ENCODE data around the gene TBL1XR1. TPM values are rescaled to one million over a fixed set of nuclear protein-coding genes. Genes with fewer than 3 reads are reported as not detected.
"Not testable (repeated sequence)": the region's sequence is repeated elsewhere in the genome, so short reads cannot be mapped to it uniquely, and the experiment has no call there.

TBL1XR1 gene
- total RNA-seq, 1 donor: 66.2 TPM

DNA sequence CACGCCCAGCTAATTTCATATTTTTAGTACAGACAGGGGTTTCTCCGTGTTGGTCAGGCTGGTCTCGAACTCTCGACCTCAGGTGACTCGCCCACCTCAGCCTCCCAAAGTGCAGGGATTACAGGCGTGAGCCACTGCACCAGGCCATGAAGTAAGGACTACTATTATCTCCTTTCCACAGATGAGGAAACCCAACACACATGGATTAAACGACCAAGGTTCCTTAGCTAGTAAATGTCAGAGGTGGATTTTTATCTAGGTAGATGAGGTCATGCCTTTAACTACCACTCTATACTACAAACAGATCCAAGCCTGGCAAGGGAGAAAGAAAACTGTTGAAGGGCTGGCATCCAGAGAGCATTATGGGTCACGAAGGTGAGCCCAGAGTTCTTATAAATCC is 15.5 kb upstream of the TBL1XR1 start:
- no peaks in the 10 kb centered on the region for H3K27me3 ChIP-seq (ENCODE audit: insufficient read depth, low read length)
- H3K4me1 ChIP-seq (ENCODE audit: insufficient read depth, low read length): no peaks in the 10 kb centered on the region
- H3K9me3 ChIP-seq (ENCODE audit: low read depth, low read length): no peaks in the 10 kb centered on the region
- no peak overlapping the region for H3K4me3 ChIP-seq (ENCODE audit: low read length)

DNA sequence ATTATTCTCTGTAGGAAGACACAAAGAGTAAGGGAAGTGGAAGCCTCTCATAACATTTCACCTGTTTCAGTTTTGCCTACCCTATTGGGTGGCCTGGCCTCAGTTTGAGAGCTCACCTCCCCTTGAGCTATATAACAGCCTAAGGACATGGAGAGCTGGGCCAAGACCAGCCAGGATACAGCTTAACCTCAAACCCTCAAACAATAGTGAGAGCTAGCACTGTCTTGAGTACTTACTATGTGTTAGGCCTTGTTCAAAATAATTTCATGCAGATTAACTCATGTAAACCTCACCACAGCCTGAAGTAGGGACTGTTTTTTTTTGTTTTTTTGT is 15.0 kb upstream of the TBL1XR1 start:
- H3K4me3 ChIP-seq (ENCODE audit: low read length): no peak overlapping the region
- no peaks in the 10 kb centered on the region for H3K4me1 ChIP-seq (ENCODE audit: insufficient read depth, low read length)
- no peaks in the 10 kb centered on the region for H3K9me3 ChIP-seq (ENCODE audit: low read depth, low read length)
- H3K27me3 ChIP-seq (ENCODE audit: insufficient read depth, low read length): no peaks in the 10 kb centered on the region

DNA sequence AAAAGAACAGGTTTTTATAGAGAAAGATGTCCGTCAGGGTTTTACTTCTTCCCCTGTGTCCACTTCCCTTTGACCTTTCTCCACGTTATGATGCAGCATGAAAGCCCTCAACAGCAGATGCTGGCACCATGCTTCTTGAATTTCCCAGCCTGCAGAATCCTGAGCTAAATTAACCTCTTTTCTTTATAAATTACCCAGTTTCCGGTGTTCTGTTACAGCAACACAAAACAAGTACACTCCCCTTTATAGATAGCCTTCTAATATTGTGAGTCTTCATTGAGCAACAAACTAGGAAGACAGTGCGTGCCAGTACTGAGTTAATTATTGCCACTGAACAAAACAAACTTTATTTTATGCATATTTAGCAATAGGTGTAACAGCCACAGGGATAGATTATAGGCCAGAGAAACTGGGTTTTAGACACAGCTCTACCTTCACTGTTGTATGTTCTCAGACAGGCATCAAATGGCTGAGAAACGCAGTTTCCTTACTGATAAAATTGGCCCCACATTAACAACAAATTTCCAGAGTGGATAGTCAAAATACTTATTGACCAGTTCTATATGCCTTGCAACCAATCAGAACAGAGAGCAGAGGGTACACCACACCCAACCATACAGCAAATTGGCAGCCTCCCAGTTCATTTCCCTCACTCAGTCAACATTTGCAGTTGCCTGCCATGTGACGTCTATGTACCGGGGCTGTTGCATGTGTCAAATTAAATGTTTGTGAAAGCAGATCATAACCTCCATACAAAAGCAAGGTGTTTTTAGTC is 14.4 kb upstream of the TBL1XR1 start:
- Histone ChIP-seq H3K27me3 (ENCODE audit: insufficient read depth, low read length) (no peaks in the 10 kb centered on the region), H3K4me3 (ENCODE audit: low read length) (no peak overlapping the region), H3K9me3 (ENCODE audit: low read depth, low read length) (no peaks in the 10 kb centered on the region), H3K4me1 (ENCODE audit: insufficient read depth, low read length) (no peaks in the 10 kb centered on the region)

DNA sequence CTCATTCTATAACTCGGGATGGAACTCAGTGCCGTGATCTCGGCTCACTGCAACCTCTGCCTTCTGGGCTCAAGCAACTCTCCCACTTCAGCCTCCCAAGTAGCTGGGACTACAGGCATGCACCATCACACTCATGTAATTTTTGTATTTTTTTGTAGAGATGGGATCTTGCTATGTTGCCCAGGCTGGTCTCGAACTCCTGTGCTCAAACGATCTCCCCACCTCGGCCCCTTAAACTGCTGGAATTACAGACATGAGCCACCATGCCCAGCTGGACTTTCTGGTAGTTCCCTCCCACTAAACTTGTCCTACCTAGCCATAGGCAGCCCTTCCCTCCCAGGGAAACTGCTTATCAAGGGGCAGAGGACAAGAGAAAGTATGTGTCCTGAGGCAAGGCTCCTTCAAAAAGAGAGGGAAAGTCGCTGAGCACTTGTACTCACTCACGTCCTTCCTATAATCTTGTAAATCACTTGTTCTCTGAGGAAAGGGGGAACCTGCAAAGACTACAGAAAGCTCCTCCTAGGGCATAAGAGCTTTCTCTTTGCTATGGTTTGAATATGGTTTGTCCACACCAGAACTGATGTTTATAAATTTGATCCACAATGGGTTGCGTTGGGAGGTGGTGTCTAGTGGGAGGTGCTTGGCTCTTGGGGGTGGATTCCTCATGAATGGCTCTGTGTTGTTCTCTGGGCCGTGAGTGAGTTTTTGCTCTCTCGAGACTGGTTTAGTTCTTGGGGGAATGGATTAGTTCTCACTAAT is 13.6 kb upstream of the TBL1XR1 start:
- no peak overlapping the region for H3K4me3 ChIP-seq (ENCODE audit: low read length)
- H3K4me1 ChIP-seq (ENCODE audit: insufficient read depth, low read length): no peaks in the 10 kb centered on the region
- H3K27me3 ChIP-seq (ENCODE audit: insufficient read depth, low read length): no peaks in the 10 kb centered on the region
- H3K9me3 ChIP-seq (ENCODE audit: low read depth, low read length): no peaks in the 10 kb centered on the region

DNA sequence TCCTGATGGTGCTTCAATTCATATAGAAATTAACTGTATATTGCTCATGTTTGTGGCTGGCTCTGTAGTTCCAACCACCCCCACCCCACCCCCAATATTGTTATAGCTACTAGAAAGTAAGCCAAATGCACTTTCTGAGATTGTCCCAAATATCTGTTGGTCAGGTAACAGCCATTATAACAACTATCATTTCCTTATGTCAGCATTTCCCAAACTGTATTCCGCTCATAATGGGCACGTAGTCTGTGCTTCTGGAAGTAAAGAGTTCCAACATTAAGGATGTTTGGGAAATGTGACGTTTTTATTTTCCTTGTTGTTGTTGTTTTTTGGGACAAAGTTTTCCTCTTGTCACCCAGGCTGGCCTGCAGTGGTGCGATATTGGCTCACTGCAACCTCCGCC is 12.2 kb upstream of the TBL1XR1 start:
- Histone ChIP-seq H3K27me3 (ENCODE audit: insufficient read depth, low read length) (no peaks in the 10 kb centered on the region), H3K4me1 (ENCODE audit: insufficient read depth, low read length) (no peaks in the 10 kb centered on the region), H3K9me3 (ENCODE audit: low read depth, low read length) (no peaks in the 10 kb centered on the region), H3K4me3 (ENCODE audit: low read length) (no peak overlapping the region)

DNA sequence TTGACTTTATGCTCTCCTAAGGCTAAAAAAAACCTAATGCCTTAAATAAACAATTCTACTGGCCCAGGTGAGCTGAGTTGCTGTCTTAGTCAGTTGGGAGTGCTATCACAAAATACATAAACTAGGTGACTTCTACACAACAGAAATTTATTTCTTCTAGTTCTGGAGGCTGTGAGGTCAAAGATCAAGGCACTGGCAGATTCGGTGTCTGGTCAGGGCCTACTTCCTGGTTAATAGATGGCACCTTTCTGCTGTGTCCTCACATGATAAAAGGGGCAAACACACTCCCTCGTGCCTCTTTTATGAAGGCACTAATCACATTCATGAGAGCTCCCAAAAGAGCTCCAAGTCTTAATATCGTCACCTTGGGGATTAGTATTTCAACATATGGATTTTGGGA is 11.5 kb upstream of the TBL1XR1 start:
- Histone ChIP-seq H3K4me1 (ENCODE audit: insufficient read depth, low read length) (no peaks in the 10 kb centered on the region), H3K4me3 (ENCODE audit: low read length) (no peak overlapping the region), H3K27me3 (ENCODE audit: insufficient read depth, low read length) (no peaks in the 10 kb centered on the region), H3K9me3 (ENCODE audit: low read depth, low read length) (no peaks in the 10 kb centered on the region)

DNA sequence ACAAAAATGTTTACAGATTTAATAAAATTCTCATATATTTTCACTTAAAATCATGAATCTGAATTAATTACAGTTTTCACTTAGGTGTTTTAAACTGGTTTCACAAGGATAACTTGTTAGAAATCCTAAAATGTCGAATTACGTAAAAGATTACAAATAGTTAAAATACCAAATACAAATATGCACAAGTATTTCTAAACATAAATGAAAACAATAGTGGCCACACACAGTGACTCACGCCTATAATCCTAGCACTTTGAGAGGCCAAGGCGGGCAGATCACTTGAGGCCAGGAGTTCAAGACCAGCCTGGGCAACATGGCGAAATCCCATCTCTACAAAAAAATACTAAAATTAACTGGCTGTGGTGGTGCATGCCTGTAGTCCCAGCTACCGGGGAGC is 10.9 kb upstream of the TBL1XR1 start:
- H3K9me3 ChIP-seq (ENCODE audit: low read depth, low read length): no peaks in the 10 kb centered on the region
- H3K27me3 ChIP-seq (ENCODE audit: insufficient read depth, low read length): no peaks in the 10 kb centered on the region
- H3K4me1 ChIP-seq (ENCODE audit: insufficient read depth, low read length): no peaks in the 10 kb centered on the region
- no peak overlapping the region for H3K4me3 ChIP-seq (ENCODE audit: low read length)

DNA sequence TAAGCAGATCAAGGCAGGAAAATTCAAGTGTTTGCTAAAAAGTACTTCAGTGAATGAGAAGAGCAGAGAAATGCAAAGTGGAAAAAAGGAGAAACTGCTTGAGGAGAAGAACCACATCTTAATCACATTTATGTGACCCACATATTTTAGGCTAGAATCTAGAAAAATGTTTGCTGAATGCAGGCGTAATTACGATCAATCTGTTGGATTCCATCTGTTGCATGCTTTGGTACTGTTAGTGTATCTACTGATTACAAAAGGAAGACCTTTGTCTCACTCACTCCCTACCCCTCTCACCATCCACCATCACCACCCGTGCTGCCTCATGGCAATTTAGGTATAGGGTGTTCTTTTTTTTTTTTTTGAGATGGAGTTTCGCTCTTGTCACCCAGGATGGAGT is 9.7 kb upstream of the TBL1XR1 start:
- H3K9me3 ChIP-seq (ENCODE audit: low read depth, low read length): no peaks in the 10 kb centered on the region
- H3K4me1 ChIP-seq (ENCODE audit: insufficient read depth, low read length): peaks cover 9% of the 10 kb centered on the region
- no peaks in the 10 kb centered on the region for H3K27me3 ChIP-seq (ENCODE audit: insufficient read depth, low read length)
- no peak overlapping the region for H3K4me3 ChIP-seq (ENCODE audit: low read length)

DNA sequence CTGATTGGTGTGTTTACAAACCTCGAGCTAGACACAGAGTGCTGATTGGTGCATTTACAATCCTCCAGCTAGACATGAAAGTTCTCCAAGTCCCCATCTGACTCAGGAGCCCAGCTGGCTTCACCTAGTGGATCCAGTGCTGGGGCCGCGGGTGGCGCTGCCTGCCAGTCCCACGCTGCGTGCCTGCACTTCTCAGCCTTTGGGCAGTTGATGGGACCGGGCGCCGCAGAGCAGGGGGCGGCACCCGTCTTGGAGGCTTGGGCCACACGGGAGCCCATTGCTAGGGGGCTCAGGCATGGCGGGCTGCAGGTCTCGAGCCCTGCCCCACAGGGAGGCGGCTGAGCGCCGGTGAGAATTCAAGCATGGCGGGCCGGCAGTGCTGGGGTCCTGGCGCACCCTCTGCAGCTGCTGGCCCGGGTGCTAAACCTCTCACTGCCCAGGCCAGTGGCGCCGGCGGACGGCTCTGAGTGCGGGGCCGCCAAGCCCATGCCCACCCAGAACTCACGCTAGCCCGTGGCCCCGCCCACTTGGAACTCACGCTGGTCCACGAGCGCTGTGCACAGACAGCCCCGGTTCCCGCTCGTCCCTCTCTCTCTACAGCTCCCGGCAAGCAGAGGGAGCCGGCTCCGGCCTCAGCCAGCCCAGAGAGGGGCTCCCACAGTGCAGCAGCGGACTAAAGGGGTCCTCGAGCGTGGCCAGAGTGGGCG is 6.6 kb upstream of the TBL1XR1 start:
- H3K4me3 ChIP-seq (ENCODE audit: low read length): no peak overlapping the region
- no peaks in the 10 kb centered on the region for H3K27me3 ChIP-seq (ENCODE audit: insufficient read depth, low read length)
- peaks cover 20% of the 10 kb centered on the region for H3K4me1 ChIP-seq (ENCODE audit: insufficient read depth, low read length)
- no peaks in the 10 kb centered on the region for H3K9me3 ChIP-seq (ENCODE audit: low read depth, low read length)

DNA sequence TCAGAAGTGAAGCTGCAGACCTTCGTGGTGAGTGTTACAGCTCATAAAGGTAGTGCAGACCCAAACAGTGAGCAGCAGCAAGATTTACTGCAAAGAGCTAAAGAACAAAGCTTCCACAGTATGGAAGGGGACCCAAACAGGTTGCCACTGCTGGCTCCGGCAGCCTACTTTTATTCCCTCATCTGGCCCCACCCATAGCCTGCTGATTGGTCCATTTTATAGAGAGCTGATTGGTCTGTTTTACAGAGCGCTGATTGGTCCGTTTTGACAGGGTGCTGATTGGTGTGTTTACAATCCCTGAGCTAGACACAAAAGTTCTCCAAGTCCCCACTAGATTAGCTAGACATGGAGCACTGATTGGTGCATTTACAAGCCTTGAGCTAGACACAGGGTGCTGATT is 5.7 kb upstream of the TBL1XR1 start:
- H3K27me3 ChIP-seq (ENCODE audit: insufficient read depth, low read length); H3K4me3 ChIP-seq (ENCODE audit: low read length); H3K9me3 ChIP-seq (ENCODE audit: low read depth, low read length): not testable (repeated sequence)
- H3K4me1 ChIP-seq (ENCODE audit: insufficient read depth, low read length): peaks cover 24% of the 10 kb centered on the region

DNA sequence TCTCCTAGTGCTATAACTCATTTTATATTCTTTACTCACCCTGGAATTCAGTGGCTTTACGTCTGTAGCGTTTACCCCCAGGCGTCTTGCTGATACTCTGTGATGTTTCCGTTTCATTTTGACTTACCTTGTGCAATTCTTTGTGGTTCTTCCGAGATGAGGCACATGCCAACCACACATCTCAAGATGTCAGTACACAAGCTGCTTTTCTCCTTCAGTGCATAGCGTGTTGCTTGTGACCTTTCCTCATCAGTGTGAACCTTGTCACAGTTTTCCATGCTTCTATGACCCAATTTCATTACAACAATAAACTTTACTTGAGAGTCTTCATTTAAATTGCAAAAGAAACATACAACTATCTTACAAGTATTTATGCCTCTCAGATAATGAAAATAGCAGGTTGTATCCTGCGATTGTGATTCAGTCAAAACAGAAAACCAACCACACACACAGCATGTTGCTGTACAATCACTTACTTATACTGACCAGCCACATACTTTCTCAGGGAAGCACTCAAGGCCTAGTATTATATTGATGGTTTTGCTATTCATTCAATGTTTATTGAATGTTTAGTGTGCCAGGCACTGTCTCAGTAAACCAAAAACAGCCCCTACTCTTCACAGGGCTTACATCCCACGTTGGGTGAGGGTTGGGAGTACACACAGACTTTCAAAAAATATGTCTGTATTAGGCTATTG is 4.6 kb upstream of the TBL1XR1 start:
- Histone ChIP-seq H3K4me3 (ENCODE audit: low read length) (no peak overlapping the region), H3K4me1 (ENCODE audit: insufficient read depth, low read length) (peaks cover 27% of the 10 kb centered on the region), H3K9me3 (ENCODE audit: low read depth, low read length) (no peaks in the 10 kb centered on the region), H3K27me3 (ENCODE audit: insufficient read depth, low read length) (no peaks in the 10 kb centered on the region)

DNA sequence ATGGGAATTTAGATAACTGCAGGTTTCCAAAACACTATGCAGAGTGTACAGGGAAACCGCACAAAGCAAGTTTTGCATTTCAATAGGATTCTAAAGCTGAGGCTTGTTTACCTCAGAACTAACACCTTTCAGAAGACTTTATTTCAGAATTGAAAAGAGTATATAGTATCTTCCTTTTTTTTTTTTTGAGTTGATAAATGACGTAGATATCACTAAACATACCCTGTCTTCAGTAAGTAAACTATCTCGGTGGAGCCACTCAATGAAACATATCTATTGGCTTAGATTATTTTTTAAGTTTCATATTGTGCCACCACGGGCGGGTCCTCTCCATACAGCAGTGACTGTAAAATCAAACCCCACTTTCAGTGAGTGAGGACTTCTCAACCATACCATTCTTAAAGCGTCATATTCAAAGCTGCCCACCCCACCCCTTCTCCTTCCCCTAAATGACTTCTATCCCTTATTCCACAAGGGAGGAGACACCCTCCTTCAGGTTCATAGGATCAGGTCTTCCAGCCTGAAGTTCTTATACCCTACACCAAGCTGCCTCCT is 2.0 kb upstream of the TBL1XR1 start:
- Histone ChIP-seq H3K4me1 (ENCODE audit: insufficient read depth, low read length) (peaks cover 39% of the 10 kb centered on the region), H3K4me3 (ENCODE audit: low read length) (no peak overlapping the region), H3K9me3 (ENCODE audit: low read depth, low read length) (no peaks in the 10 kb centered on the region), H3K27me3 (ENCODE audit: insufficient read depth, low read length) (no peaks in the 10 kb centered on the region)

DNA sequence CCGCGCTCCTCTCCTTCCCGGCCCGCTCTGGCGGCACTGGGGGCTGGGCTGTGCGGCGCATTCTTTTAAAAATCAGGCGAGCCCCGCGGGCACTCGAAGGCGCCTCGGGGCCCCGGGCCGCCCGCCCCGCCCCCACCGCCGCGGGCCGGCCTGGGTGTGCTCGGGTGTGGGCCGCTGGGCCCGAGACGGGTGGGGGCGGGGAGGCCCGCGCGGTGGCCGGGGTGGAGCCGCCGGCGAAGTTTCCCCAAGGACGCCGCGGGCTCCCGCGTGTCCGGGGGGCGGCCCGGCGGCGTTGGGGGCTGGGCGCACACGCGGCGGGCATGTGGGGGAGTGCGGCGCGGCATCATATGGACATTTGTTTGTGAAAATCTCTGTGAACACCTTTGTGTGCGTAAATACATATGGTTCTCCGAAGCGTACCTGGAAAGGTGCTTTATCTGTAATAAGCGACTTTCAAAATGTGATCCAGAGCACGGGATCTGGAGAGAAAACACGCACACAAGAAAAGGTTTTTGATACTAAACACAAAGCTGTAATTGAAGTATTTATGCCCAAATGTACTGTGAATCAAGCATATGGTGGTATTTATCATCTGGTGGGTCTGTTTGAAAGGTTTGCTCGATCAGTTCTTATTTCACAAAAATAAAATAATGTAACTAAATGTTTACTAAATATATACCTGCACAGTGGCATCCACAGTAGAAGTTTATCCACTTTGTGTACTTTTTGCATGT is 612 bp upstream of the TBL1XR1 start:
- no peaks in the 10 kb centered on the region for H3K9me3 ChIP-seq (ENCODE audit: low read depth, low read length)
- H3K4me1 ChIP-seq (ENCODE audit: insufficient read depth, low read length): peaks cover 48% of the 10 kb centered on the region
- no peaks in the 10 kb centered on the region for H3K27me3 ChIP-seq (ENCODE audit: insufficient read depth, low read length)
- H3K4me3 ChIP-seq (ENCODE audit: low read length): peak overlapping the region; percentile 39

DNA sequence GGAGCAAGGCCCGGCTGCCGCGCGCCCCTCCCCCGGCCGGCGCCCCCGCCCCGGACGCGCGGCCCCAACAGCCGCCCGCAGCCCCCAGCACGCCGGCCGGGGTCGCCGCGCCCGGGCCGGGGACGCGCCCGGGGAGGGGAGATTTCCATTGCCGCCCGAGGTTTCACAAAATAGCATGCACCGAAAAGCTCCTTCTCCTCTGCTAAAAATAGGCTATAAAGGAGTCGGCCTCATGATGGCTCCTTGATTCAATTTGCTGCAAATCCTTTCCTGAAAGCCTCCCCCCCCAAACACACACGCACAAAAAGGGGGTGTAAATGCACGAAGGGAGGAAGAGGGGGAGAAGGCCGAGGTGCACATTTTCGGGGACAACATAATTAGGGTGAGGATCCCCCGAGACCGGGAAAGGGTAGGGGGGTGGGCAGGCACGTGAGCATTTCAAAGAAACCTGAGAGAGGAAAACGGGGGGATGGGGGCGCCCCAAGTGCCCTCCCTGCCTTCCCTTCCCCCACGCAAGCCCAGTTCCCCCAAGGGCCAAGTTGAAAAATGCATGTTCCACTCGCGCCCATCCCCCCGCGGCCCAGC is 734 bp downstream of the TBL1XR1 start:
- no peaks in the 10 kb centered on the region for H3K27me3 ChIP-seq (ENCODE audit: insufficient read depth, low read length)
- H3K9me3 ChIP-seq (ENCODE audit: low read depth, low read length): no peaks in the 10 kb centered on the region
- H3K4me1 ChIP-seq (ENCODE audit: insufficient read depth, low read length): peaks cover 40% of the 10 kb centered on the region
- H3K4me3 ChIP-seq (ENCODE audit: low read length): peak overlapping the region; percentile 98

Data from mononuclear cell (primary cell).